Fibroblast of gingiva (primary cell): ENCODE results near the gene ARRDC1.
"Not testable (repeated sequence)": the region's sequence is repeated elsewhere in the genome, so short reads cannot be mapped to it uniquely, and the experiment has no call there.

Experiments used
- DNase-seq: peaks from one replicate; pipeline ENCODE4 v3.0.0-alpha.2; 2011; ENCODE audit warnings: low read depth

Gene ARRDC1, protein sequence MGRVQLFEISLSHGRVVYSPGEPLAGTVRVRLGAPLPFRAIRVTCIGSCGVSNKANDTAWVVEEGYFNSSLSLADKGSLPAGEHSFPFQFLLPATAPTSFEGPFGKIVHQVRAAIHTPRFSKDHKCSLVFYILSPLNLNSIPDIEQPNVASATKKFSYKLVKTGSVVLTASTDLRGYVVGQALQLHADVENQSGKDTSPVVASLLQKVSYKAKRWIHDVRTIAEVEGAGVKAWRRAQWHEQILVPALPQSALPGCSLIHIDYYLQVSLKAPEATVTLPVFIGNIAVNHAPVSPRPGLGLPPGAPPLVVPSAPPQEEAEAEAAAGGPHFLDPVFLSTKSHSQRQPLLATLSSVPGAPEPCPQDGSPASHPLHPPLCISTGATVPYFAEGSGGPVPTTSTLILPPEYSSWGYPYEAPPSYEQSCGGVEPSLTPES

GRCh38 chr9:137605121-137606004 lies at the start of gene ARRDC1:
ARRDC1 (plus strand) TSS chr9:137605686; CDS start chr9:137605718, 32 bp downstream.
- peak; percentile 87 for DNase-seq

GRCh38 chr9:137556069-137556838 lies 49.2 kb upstream of the ARRDC1 start:
- no peak for DNase-seq

DNA sequence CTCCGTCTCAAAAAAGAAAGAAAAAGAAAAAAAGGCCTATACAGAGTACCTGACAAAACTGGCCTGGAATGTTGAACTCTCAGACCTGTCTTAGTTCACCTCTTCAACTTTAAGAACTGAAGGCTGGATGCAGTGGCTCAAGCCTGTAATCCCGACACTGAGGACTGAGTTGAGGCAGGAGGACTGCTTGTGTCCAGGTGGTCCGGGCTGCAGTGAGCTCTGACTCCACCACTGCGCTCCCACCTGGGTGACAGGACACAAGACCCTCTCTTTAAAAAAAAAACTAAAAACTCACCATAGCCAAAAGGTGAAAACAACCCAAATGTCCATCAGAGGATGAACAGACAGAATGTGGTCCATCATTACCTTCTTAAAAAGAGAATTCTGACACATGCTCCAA lies 47.4 kb upstream of the ARRDC1 start:
- no peak for DNase-seq

- no peak for DNase-seq
These were observed 41.4 kb upstream of the ARRDC1 start for GRCh38 chr9:137564134-137564533.

DNA sequence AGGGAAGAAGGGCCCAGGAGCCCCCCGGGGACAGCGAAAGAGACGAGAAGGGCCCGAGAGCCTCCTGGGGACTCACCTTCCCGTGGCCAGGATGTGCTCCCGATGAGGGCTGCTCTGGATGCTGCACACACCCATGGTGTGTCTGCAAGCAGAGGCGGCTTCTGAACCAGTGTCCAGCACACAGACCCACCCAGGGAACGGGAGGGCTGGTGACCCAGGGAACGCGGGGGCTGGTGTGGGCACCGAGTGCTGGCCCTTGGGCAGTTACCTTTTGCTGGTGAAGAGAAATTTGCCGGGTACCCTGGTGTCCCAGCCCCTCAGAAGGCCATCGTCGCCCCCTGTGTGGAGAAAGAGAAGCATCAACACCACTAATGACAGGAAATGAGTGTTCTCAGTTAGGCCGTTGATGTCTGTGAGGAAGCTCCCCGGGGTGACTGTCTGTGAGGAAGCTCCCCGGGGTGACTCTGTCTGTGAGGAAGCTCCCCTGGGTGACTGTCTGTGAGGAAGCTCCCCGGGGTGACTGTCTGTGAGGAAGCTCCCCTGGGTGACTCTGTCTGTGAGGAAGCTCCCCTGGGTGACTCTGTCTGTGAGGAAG lies 40.6 kb upstream of the ARRDC1 start:
- DNase-seq, result no peak

DNA sequence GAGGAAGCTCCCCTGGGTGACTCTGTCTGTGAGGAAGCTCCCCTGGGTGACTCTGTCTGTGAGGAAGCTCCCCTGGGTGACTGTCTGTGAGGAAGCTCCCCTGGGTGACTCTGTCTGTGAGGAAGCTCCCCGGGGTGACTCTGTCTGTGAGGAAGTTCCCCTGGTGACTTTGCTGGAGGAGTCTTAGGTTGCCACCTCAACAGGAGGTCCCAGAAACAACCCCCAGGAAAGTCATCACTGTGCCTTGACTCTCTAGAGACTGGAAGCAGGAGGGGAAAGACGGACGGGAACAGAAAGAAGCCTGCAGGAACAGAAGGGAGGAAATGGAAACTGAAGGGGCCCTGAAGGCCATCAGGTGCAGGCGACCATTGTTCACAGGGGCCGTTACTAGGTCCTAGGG lies 37.0 kb upstream of the ARRDC1 start:
- DNase-seq, result not testable (repeated sequence)

DNA sequence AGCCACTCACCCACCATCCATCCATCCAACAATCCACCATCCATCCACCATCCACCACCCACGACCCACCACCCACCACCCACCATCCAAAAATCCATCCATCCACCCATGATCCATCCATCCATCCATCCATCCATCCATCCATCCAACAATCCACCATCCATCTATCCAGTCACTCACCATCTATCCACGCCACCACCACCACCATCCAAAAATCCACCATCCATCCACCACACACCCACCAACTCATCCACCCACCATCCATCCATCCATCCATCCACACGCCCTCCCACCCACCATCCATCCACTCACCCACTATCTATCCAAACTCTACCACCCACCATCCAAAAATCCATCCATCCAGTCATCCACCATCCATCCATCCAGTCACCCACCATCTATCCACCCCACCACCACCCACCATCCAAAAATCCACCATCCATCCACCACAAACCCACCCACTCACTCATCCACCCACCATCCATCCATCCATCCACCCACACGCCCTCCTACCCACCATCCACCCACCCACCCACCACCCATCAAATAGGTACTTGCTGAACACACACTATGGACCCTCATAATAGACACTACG lies 35.8 kb upstream of the ARRDC1 start:
- DNase-seq, result no peak

DNA sequence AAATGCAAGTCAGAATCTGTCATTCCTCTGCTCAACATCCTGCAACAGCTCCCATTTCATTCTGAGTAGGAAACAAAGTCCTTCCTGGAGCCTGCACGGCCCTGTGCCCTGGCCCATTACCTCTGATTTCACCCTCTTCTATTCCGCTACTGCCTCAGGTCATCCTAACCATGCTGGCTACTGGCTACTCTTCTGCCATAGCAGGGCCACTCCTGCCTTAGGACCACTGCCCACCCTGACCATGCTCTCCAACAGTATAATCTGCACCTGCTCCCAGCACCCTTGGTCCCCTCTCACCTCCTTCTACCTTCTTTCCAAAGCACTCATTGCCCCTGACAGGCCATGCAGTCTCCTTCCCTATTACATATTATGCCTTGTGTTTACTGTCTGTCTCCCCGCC lies 34.9 kb upstream of the ARRDC1 start:
- no peak for DNase-seq

DNA sequence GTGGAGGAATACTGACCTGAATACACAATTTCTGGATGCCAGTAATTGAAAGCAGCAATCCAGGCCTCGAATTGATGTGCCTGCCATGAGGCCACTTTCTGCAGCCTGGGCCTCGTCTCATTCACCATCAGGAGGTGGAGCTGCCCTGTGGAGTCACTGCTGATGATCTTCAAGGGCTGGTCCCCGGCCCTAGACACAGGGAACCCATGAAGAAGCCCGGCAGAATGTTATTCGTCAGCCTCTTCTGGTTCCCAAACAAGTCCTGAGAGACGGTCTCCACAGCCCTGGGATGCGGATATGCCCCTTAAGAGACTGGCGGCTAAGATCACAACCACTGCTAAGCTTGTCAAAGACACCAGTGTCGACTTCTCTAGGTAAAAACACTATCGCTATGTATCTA lies 31.3 kb upstream of the ARRDC1 start:
- DNase-seq, result no peak

DNA sequence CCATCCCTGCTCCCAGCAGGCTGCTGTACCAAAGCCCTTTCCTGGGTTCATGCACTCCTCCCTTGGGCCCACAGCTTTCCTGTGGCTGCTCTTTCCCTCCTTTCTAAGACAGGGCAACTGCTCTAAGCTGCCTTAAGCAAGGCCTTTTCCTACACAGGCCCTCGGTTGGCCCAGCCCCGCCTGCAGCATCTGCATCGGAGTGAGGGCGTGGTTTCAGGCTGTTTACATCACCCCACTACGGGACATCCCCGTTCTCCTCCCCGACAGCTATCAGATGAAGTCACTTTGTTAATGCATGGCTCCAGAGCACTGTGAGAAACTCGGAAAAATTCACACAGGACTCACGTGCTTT lies 30.1 kb upstream of the ARRDC1 start:
- DNase-seq, result no peak

DNA sequence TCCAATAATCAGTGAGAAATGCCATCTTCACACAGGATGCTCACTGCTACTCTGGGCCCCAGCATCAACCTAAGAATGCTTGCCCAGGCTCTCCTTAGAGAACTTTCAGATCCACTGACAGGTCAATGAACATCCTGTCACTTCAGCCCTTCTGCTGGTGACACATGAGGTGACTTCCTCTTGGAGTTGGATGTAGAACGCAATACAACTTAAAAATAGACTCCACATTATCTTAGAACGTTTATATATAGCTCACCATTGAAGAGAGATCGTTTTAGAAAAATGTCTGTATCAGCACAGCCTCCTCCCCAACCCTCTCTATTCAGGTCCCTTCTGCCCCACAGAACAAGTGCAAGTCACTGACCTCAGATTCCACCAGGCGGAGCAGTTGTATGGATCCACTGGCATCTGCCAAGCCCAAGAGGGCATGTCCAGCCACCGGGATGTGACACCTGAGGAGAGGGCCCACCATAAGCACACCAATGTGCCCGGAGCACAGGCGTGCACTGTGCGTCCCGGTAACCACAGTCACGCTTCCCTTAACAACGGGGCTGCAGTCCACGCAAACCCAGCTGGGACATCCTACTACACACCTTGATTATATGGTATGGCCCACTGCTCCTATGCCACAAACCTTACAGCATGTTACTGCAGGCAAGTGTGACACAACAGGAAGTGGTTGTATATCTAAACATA lies 29.6 kb upstream of the ARRDC1 start:
- DNase-seq, result no peak

- DNase-seq, result peak; percentile 87
These were observed 26.8 kb upstream of the ARRDC1 start, which contains the start of gene DPH7 for GRCh38 chr9:137578518-137579258. DPH7 (minus strand) TSS chr9:137578925; CDS start chr9:137578777, 148 bp downstream.

DNA sequence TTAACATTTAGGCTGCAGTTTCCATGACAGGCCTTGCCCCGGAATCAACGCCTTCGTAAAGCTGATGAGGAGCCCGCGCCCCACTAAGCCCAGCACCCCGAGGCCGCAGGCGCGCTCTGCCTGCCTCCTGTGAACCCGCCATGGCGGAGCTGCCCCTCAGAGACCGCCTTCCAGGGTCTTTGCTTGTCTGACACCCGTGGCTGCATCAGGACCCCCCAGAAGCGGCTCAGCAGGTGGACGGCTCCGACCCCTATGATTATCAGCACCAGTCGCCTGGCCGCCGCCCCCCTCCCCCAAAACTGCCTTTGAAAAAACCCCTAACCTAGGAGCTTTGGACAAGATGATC lies 26.3 kb upstream of the ARRDC1 start:
- DNase-seq, result no peak

- no peak for DNase-seq
These were observed 25.1 kb upstream of the ARRDC1 start for GRCh38 chr9:137580209-137580953.

GRCh38 chr9:137580954-137581322 lies 24.5 kb upstream of the ARRDC1 start:
- DNase-seq, result no peak

GRCh38 chr9:137581361-137582285 lies 23.9 kb upstream of the ARRDC1 start:
- DNase-seq, result no peak

DNA sequence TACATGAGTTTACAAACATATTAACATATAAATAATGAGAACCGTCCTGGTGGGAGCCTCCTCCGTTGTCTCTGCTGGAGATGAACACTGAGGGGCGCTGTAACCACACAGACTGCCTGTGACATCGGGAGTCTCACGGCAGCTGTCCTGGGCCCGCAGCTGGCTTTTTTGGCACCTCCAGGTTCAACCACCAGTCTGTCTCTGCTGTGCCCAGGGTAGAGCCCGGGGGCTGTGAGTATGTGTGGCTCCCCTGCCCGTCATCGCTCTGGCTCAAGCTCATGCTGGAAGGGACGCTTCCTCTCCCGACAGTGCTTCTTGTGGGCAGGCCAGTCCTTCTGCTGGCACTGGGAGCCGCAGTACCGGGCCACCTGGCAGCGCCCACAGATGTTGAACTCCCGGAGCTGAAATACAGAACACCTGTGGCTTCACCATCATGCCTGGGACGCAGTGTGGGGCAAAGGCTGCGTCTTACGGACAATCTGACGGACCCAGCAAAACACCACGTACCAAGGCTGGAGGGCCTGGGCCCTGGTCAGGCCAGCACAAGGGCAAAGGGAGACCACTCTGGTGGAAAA lies 23.1 kb upstream of the ARRDC1 start:
- no peak for DNase-seq

GRCh38 chr9:137583347-137583746 lies 22.1 kb upstream of the ARRDC1 start:
- DNase-seq, result no peak
